ENCODE measurements around the gene UBE2E2. TPM values are rescaled to one million over a fixed set of nuclear protein-coding genes. Genes with fewer than 3 reads are reported as not detected.

UBE2E2 gene
- total RNA-seq, 1 donor from 2014 or later, result 33.9 TPM

- no peak for ATAC-seq
Measured at GRCh38 chr3:23546181-23546580, 343.1 kb downstream of the UBE2E2 start.

GRCh38 chr3:23547905-23548650 is 345.0 kb downstream of the UBE2E2 start:
- ATAC-seq, result no peak

- ATAC-seq, result peak; percentile 46
Measured at GRCh38 chr3:23548706-23549105, 345.6 kb downstream of the UBE2E2 start.

- peak; percentile 63 for ATAC-seq
Measured at GRCh38 chr3:23549148-23549910, 346.2 kb downstream of the UBE2E2 start.

- no peak for ATAC-seq
Measured at GRCh38 chr3:23550402-23550801, 347.3 kb downstream of the UBE2E2 start.

GRCh38 chr3:23552506-23552905 is 349.4 kb downstream of the UBE2E2 start:
- no peak for ATAC-seq

- ATAC-seq, result no peak
Measured at GRCh38 chr3:23553353-23553752, 350.2 kb downstream of the UBE2E2 start.

GRCh38 chr3:23565041-23565775 is 362.1 kb downstream of the UBE2E2 start:
- ATAC-seq, result no peak

- ATAC-seq, result no peak
Measured at GRCh38 chr3:23566499-23566898, 363.4 kb downstream of the UBE2E2 start.

- ATAC-seq, result no peak
Measured at GRCh38 chr3:23567917-23568316, 364.8 kb downstream of the UBE2E2 start.

GRCh38 chr3:23573827-23574226 is 370.7 kb downstream of the UBE2E2 start:
- no peak for ATAC-seq

- ATAC-seq, result no peak
Measured at GRCh38 chr3:23574822-23575315, 371.7 kb downstream of the UBE2E2 start.

- ATAC-seq, result no peak
Measured at GRCh38 chr3:23575697-23576096, 372.6 kb downstream of the UBE2E2 start.

- ATAC-seq, result no peak
Measured at GRCh38 chr3:23576379-23576959, 373.3 kb downstream of the UBE2E2 start.

- ATAC-seq, result no peak
Measured at GRCh38 chr3:23580096-23580713, 377.1 kb downstream of the UBE2E2 start.

GRCh38 chr3:23583980-23584740 is 381.0 kb downstream of the UBE2E2 start:
- no peak for ATAC-seq

GRCh38 chr3:23587513-23587912 is 384.4 kb downstream of the UBE2E2 start:
- ATAC-seq, result no peak

- ATAC-seq, result no peak
Measured at GRCh38 chr3:23588547-23588946, 385.4 kb downstream of the UBE2E2 start.

- no peak for ATAC-seq
Measured at GRCh38 chr3:23589602-23590001, 386.5 kb downstream of the UBE2E2 start.

GRCh38 chr3:23590424-23591273 is 387.5 kb downstream of the UBE2E2 start:
- ATAC-seq, result no peak

GRCh38 chr3:23591374-23591773 is 388.2 kb downstream of the UBE2E2 start:
- ATAC-seq, result no peak

Data from esophagus mucosa (tissue), 1 donor.